ENCODE measurements around the gene HMGCS1. TPM values are rescaled to one million over a fixed set of nuclear protein-coding genes. Genes with fewer than 3 reads are reported as not detected.

The HMGCS1 gene
- total and polyA plus RNA-seq, 2 of the 4 experiments (the other 2 are of a cell fraction): 27.5 to 30.6 TPM

DNA sequence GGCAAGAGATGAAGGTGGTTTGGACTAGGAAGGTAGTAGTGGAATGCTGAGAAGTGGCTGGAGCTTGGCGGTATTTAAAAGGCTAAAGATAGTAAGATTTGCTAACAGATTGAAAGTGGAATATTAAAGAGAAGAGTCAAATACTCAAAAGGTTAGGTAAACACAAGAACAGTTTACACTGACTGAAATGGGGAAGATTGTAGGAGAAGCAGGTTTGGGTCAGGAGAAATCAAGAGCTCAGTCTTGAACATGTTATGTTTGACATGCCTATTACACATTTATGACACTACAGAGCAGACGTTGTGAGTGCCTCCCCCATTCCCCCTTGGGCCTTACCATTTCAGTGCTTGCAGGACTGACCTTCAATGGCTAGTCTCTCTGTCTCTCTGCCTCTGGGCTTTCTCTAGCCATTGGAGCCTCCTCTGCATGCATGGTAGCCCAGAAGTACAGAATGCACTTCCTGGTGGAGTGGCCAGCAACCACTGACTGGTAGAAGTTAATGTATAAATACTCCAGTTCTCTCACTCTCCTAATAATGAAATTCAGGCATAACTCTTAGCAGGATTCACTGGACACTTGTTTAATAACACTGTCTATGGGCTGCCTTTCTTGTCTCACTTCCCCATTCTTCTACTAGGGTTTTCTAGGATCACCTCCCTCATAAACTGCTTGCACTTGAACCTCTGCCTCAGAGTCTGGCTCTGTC, 56.8 kb downstream of the HMGCS1 start:
- TF ChIP-seq FOS (IDR thresholded peaks at IDR 0.05; ENCODE audit: low read depth, low read length): no peak
- TF ChIP-seq CHD1 (IDR thresholded peaks at IDR 0.05; ENCODE audit: low read depth, low read length): no peak
- no peak for TF ChIP-seq RAD21 (IDR thresholded peaks at IDR 0.05; ENCODE audit: low read length)
- TF ChIP-seq MAZ (IDR thresholded peaks at IDR 0.05; ENCODE audit: borderline replicate concordance, low read depth, low read length): no peak
- TF ChIP-seq, protein P1, sequence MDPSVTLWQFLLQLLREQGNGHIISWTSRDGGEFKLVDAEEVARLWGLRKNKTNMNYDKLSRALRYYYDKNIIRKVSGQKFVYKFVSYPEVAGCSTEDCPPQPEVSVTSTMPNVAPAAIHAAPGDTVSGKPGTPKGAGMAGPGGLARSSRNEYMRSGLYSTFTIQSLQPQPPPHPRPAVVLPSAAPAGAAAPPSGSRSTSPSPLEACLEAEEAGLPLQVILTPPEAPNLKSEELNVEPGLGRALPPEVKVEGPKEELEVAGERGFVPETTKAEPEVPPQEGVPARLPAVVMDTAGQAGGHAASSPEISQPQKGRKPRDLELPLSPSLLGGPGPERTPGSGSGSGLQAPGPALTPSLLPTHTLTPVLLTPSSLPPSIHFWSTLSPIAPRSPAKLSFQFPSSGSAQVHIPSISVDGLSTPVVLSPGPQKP (IDR thresholded peaks at IDR 0.05; ENCODE audit: borderline replicate concordance, low read depth, low read length): no peak
- no peak for TF ChIP-seq MXI1 (IDR thresholded peaks at IDR 0.05; ENCODE audit: borderline replicate concordance, low read depth, low read length)
- TF ChIP-seq CEBPB (IDR thresholded peaks at IDR 0.05; ENCODE audit: low read depth, low read length): no peak
- TF ChIP-seq SMC3 (IDR thresholded peaks at IDR 0.05; ENCODE audit: low read depth, low read length): no peak
- TF ChIP-seq NFE2L2 (IDR thresholded peaks at IDR 0.05; ENCODE audit: low read depth, low read length): no peak
- no peak for TF ChIP-seq RCOR1 (IDR thresholded peaks at IDR 0.05; ENCODE audit: insufficient replicate concordance, low read length)
- TF ChIP-seq POLR2A (IDR thresholded peaks at IDR 0.05; ENCODE audit: low read depth, low read length): no peak
- no peak for TF ChIP-seq RFX5 (IDR thresholded peaks at IDR 0.05; ENCODE audit: low read depth, low read length)
- TF ChIP-seq MAFK (IDR thresholded peaks at IDR 0.05; ENCODE audit: low read depth, low read length): no peak
- no peak for TF ChIP-seq USF2 (IDR thresholded peaks at IDR 0.05; ENCODE audit: low read depth, low read length)
- H3K9me3 ChIP-seq (ENCODE audit: control insufficient read depth, insufficient read depth, low read length): no peaks in the 10 kb centered on the region
- H3K18ac ChIP-seq (ENCODE audit: low read depth, low read length): no peak overlapping the region
- dilution Hi-C loops (cut with HindIII; ENCODE audit: low sequenced_read_pairs, unreplicated experiment) (no loop called here), in situ Hi-C loops (cut with MboI; ENCODE audit: low sequenced_read_pairs) (no loop called here), intact Hi-C loops (cut with micrococcal nuclease) (no loop called here)
- H2AFZ ChIP-seq (replicated peaks; ENCODE audit: low read length, poor library complexity): no peak overlapping the region
- H3K4me2 ChIP-seq (ENCODE audit: low read depth, low read length): no peak overlapping the region
- H4K20me1 ChIP-seq (ENCODE audit: insufficient read depth, low read length): no peaks in the 10 kb centered on the region
- no peak overlapping the region for H3K4ac ChIP-seq (ENCODE audit: low read depth, low read length)
- H3K23ac ChIP-seq (ENCODE audit: low read depth, low read length): no peak overlapping the region
- H3K4me3 ChIP-seq (ENCODE audit: insufficient read depth, low read depth, low read length): no peak overlapping the region
- H3K9ac ChIP-seq (ENCODE audit: low read depth, low read length): no peak overlapping the region
- H2BK5ac ChIP-seq (ENCODE audit: low read depth, low read length, poor library complexity, severe bottlenecking): no peak overlapping the region
- no peak overlapping the region for H2AK5ac ChIP-seq (ENCODE audit: low read depth, low read length)
- 100% methylated on average over 1 of the region's 2 CpGs; no CpG with 5 or more reads in 1 of the 2 experiments for WGBS, 2 experiments (ENCODE audit: extremely low coverage in 2 of 2, insufficient read length in 1 of 2)
- ATAC-seq (ENCODE audit: low read depth) (no peak), DNase-seq (no peak)
- no peaks in the 10 kb centered on the region for H3K36me3 ChIP-seq (ENCODE audit: control insufficient read depth, insufficient read depth, low read length)
- no peaks in the 10 kb centered on the region for H3K9me1 ChIP-seq (ENCODE audit: insufficient read depth, low read length)
- H3K56ac ChIP-seq (ENCODE audit: extremely low read depth, insufficient read depth, low read length): no peak overlapping the region
- H4K5ac ChIP-seq (ENCODE audit: low read depth, low read length): no peak overlapping the region
- ChIA-PET POLR2A (ENCODE audit: unreplicated experiment) (no interaction called here), CTCF (no interaction called here)
- no peak overlapping the region for H2BK20ac ChIP-seq (ENCODE audit: low read depth, low read length)
- H3K27ac ChIP-seq (ENCODE audit: insufficient read depth, low read length): no peak overlapping the region
- no peak overlapping the region for H3K14ac ChIP-seq (replicated peaks; ENCODE audit: low read depth, low read length)
- no peaks in the 10 kb centered on the region for H3K4me1 ChIP-seq (ENCODE audit: control insufficient read depth, insufficient read depth, low read length)
- no peak overlapping the region for H4K91ac ChIP-seq (ENCODE audit: insufficient read depth, low read depth, low read length)
- no peak overlapping the region for H2BK120ac ChIP-seq (ENCODE audit: low read depth, low read length)
- H2AK9ac ChIP-seq (replicated peaks; ENCODE audit: low read depth, low read length, poor library complexity): no peak overlapping the region
- no peaks in the 10 kb centered on the region for H3K79me1 ChIP-seq (ENCODE audit: low read depth in 1 of 2, low read length in 2 of 2)
- H2BK15ac ChIP-seq (ENCODE audit: low read depth, low read length): no peak overlapping the region
- no peak overlapping the region for H4K8ac ChIP-seq (ENCODE audit: low read depth in 2 of 2, low read length in 2 of 2)
- peaks cover 2% of the 10 kb centered on the region for H3K27me3 ChIP-seq (ENCODE audit: control insufficient read depth, insufficient read depth, low read length)
- no TSS peak for BruUV-seq (replicated peaks)
